HG03103 (cell line): ENCODE results near the gene POMT1.
"Not testable (repeated sequence)": the region's sequence is repeated elsewhere in the genome, so short reads cannot be mapped to it uniquely, and the experiment has no call there.

Experiments
- ATAC-seq: cut with Tn5 transposase; IDR thresholded peaks from one replicate; pipeline ENCODE4 v1.9.1; 2021; ENCODE audit warnings: low read depth; ENCODE audit not compliant: unreplicated experiment

The POMT1 gene

GRCh38 chr9:131495785-131496184 is 6.9 kb upstream of the POMT1 start:
- no peak for ATAC-seq

GRCh38 chr9:131496844-131497405 is 5.8 kb upstream of the POMT1 start:
- ATAC-seq, result no peak

- no peak for ATAC-seq
Observed at GRCh38 chr9:131499254-131499767, 3.4 kb upstream of the POMT1 start.

GRCh38 chr9:131500377-131500776 is 2.3 kb upstream of the POMT1 start:
- no peak for ATAC-seq

- ATAC-seq, result no peak
Observed at GRCh38 chr9:131500939-131501541, 1.7 kb upstream of the POMT1 start.

- ATAC-seq, result no peak
Observed at GRCh38 chr9:131503626-131504465, 1.1 kb downstream of the POMT1 start.

GRCh38 chr9:131505012-131505411 is 2.3 kb downstream of the POMT1 start:
- ATAC-seq, result no peak

GRCh38 chr9:131511416-131511815 is 8.7 kb downstream of the POMT1 start:
- no peak for ATAC-seq

- no peak for ATAC-seq
Observed at GRCh38 chr9:131511880-131512279, 9.2 kb downstream of the POMT1 start.

GRCh38 chr9:131513177-131513576 is 10.5 kb downstream of the POMT1 start:
- ATAC-seq, result no peak

GRCh38 chr9:131515559-131516031 is 12.9 kb downstream of the POMT1 start:
- ATAC-seq, result not testable (repeated sequence)

GRCh38 chr9:131516100-131516499 is 13.4 kb downstream of the POMT1 start:
- ATAC-seq, result no peak

- ATAC-seq, result no peak
Observed at GRCh38 chr9:131516930-131517329, 14.2 kb downstream of the POMT1 start.

- ATAC-seq, result no peak
Observed at GRCh38 chr9:131517761-131518190, 15.1 kb downstream of the POMT1 start.

- ATAC-seq, result no peak
Observed at GRCh38 chr9:131518553-131518952, 15.8 kb downstream of the POMT1 start.

GRCh38 chr9:131520503-131520902 is 17.8 kb downstream of the POMT1 start:
- no peak for ATAC-seq

- no peak for ATAC-seq
Observed at GRCh38 chr9:131521203-131521602, 18.5 kb downstream of the POMT1 start.

- no peak for ATAC-seq
Observed at GRCh38 chr9:131521822-131522221, 19.1 kb downstream of the POMT1 start.

GRCh38 chr9:131522257-131523085 is 19.8 kb downstream of the POMT1 start:
- no peak for ATAC-seq

- no peak for ATAC-seq
Observed at GRCh38 chr9:131523086-131523388, 20.3 kb downstream of the POMT1 start.
